ENCODE results near the gene SETD9. TPM values are rescaled to one million over a fixed set of nuclear protein-coding genes. Genes with fewer than 3 reads are reported as not detected.

Gene SETD9
- total and polyA plus RNA-seq, 9 of the 15 experiments (the other 6 are each of a cell fraction or from before 2014, with no cell fraction given), result 10.8 to 32.6 (median 19.8) TPM

GRCh38 chr5:56910210-56910965 lies 992 bp downstream of the SETD9 start (continued):
- TF ChIP-seq THAP12 (CRISPR knock-in tag; IDR thresholded peaks at IDR 0.05) (no peak), SIN3A (IDR thresholded peaks at IDR 0.05; ENCODE audit: borderline replicate concordance in 2 of 2, control insufficient read depth in 1 of 2, low read depth in 2 of 2, low read length in 2 of 2) (peak in 1 of 2 experiments; percentile 10; a peak in 1 of 4 replicates), EP400 (IDR thresholded peaks at IDR 0.05) (peak; percentile 95), AFF1 (IDR thresholded peaks at IDR 0.05; ENCODE audit: low read depth in 1 of 2, partially characterized antibody in 2 of 2) (peak in 1 of 2 experiments; percentile 43), GTF2E2 (tag; IDR thresholded peaks at IDR 0.05) (peak; percentile 85), SAP30 (IDR thresholded peaks at IDR 0.05; ENCODE audit: borderline replicate concordance, insufficient read depth, low read depth, low read length, poor library complexity, severe bottlenecking) (peak; percentile 82), ZNF76 (CRISPR knock-in tag; IDR thresholded peaks at IDR 0.05; ENCODE audit: borderline replicate concordance) (peak; percentile 73; the same call in 1 of the 2 replicates), ZNF174 (CRISPR knock-in tag; IDR thresholded peaks at IDR 0.05) (0 out of 2 replicates have a peak, but pooled peaks have one; percentile 30), NR2F6 (CRISPR knock-in tag; IDR thresholded peaks at IDR 0.05) (no peak), ZNF24 (IDR thresholded peaks at IDR 0.05) (0 out of 2 replicates have a peak, but pooled peaks have one; percentile 31), NKRF (IDR thresholded peaks at IDR 0.05; ENCODE audit: borderline replicate concordance) (peak; percentile 76; the same call in 1 of the 2 replicates), HES1 (IDR thresholded peaks at IDR 0.05; ENCODE audit: low read depth) (no peak), ATF1 (CRISPR knock-in tag; IDR thresholded peaks at IDR 0.05) (no peak), ATF1 (tag; IDR thresholded peaks at IDR 0.05) (peak; percentile 72), SRSF9 (IDR thresholded peaks at IDR 0.05; ENCODE audit: borderline replicate concordance, low read depth, low read length) (no peak), MBD2 (IDR thresholded peaks at IDR 0.05; ENCODE audit: borderline replicate concordance, low read depth) (no peak), GTF2A2 (tag; IDR thresholded peaks at IDR 0.05) (no peak)

Measured in K562 (cell line).